GM12891 (cell line): ENCODE results near the gene AQP9.

ENCODE experiments used
- DNase-seq: peaks from one replicate; pipeline ENCODE4 v3.0.0; 2011; ENCODE audit warnings: low spot score; ENCODE audit not compliant: insufficient read length
- FAIRE-seq: peaks from 2 replicates; lab custom pipeline; 2011; peaks lifted over from hg19 to GRCh38; lab: Jason Lieb, UNC
- PAX5 ChIP-seq: IDR thresholded peaks from 2 replicates; pipeline ENCODE4 v1.6.1; 2011; ENCODE audit warnings: low read length, moderate library complexity, mild to moderate bottlenecking; ENCODE audit not compliant: insufficient read depth, severe bottlenecking
- POLR2A ChIP-seq: IDR thresholded peaks from 2 replicates; pipeline ENCODE4 v1.6.1; 2011; ENCODE audit warnings: low read depth, low read length, control low read depth
- POLR2AphosphoS5 ChIP-seq: IDR thresholded peaks from 2 replicates; pipeline ENCODE4 v1.6.1; 2011; ENCODE audit warnings: low read depth, low read length, control low read depth
- POU2F2 ChIP-seq: IDR thresholded peaks from 2 replicates; pipeline ENCODE4 v1.6.1; 2011; ENCODE audit warnings: low read depth, mild to moderate bottlenecking, control low read depth, low read length, moderate library complexity
- SPI1 ChIP-seq: IDR thresholded peaks from 2 replicates; pipeline ENCODE4 v1.6.1; 2011; ENCODE audit warnings: low read depth, low read length, control low read depth
- TAF1 ChIP-seq: IDR thresholded peaks from 2 replicates; pipeline ENCODE4 v1.6.1; 2011; ENCODE audit warnings: low read depth, low read length, control low read depth

The AQP9 gene

GRCh38 chr15:58217460-58217859 is 79.3 kb downstream of the AQP9 start:
- FAIRE-seq (no peak), DNase-seq (no peak)
- TF ChIP-seq POLR2A, result no peak

GRCh38 chr15:58221591-58222241 is 83.5 kb downstream of the AQP9 start:
- TF ChIP-seq TAF1 (no peak), POLR2AphosphoS5 (no peak), SPI1 (no peak), POU2F2 (no peak), POLR2A (no peak), PAX5 (no peak)
- DNase-seq, result no peak
- FAIRE-seq, result peak; percentile 52

DNA sequence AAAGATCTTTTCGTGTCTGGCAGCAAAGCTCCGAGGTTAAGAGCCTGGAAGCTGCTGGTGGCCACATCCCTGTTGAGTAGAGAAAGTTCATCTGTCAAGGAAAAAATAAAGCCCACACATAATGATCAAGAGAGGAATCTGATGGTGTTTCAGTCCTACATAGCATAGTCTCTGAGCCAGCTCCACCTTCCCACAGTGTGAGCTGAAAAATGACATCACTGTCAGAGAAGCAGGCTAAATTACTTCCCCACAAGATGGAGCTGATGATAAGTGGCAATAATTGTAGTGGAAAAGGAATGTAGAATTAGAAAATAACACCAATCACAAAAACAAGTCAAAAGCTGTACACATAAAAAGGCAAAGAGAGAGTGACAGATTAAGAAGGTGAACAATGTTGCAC is 84.5 kb downstream of the AQP9 start:
- no peak for FAIRE-seq
- TF ChIP-seq PAX5 (no peak), SPI1 (no peak), POU2F2 (no peak), POLR2AphosphoS5 (no peak), POLR2A (no peak), TAF1 (no peak)
- DNase-seq, result no peak

DNA sequence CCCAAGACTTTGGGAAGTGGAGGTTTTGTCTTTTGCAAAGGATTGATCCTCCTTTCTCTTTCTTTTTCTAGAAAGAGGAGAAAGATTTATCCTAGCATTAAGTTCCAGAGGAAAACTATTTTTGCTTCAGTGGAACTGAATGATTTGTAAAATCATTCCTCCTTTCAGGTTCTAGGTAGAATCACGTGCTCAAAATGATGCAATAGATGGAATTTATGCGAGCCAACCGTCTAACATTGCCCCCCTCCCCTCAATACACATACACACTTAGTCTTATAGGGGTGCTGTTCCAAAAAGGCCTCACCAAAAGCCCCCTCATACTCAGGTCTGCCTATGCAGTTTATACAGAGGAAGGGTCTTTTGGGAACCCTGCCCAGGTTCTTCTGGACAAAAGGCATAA is 85.3 kb downstream of the AQP9 start:
- FAIRE-seq, result no peak
- TF ChIP-seq PAX5 (no peak), POU2F2 (no peak), SPI1 (no peak), TAF1 (no peak), POLR2A (no peak), POLR2AphosphoS5 (no peak)
- DNase-seq, result no peak

DNA sequence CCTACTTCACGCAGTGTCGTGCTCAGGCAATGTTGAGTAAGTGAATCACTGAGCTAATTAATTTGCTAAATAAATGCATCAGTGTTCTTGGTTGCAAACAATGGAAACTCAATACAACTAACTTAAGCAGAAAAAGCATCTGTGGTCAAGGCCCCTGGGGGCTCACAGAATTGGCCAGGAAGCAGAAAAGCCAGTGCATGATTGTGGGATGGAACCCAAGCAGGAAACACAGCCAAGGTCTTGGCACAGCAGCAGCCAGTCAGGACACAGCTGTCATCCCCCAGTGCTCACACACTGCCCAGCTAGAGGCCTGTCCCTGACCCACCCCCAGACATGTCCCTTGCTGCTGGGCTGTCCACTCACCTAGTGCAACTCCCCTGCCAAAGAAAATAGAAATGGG is 85.9 kb downstream of the AQP9 start:
- no peak for DNase-seq
- TF ChIP-seq SPI1, result no peak
- no peak for TF ChIP-seq POLR2A
- TF ChIP-seq PAX5, result no peak
- no peak for FAIRE-seq

DNA sequence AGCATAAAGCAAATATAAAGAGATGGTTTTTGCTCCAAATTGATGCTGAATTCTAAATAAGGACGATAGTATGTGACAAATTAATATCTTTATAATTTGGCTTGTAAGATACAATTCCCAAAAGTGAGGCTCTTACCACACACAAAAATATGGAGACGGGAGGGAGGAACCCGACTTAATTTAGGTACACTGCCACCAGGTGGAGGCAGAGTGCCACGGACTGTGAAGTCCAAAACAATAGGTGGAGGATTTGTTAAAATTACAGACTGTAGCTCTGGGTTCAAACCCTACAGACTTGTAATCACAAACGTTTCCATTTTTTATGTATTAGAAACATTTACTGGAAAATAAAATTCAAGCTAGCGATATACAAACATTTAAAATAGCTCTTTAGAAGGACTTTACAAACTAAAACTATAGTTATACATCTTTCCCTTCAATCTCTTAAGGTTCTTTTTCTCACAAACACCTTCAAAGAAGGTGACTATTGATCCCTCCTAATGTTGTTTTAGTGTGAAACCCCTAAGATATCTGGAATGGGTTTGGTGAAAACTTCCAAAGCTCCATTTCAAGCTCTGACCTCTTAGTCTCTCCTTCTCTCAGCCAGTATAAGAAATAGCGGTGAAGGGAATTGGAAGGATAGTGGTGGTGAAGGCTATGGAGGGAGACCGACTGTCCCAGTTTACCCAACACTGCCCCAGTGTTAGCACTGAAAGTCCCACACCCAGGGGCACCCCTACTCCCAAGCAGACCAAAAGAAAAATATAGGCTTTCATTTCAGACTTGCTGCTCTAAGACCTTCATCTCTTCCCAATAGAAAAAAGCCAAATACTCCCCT is 89.7 kb downstream of the AQP9 start:
- TF ChIP-seq POU2F2 (no peak), SPI1 (no peak; the same call in 1 of the 2 replicates), PAX5 (no peak), POLR2A (no peak), TAF1 (no peak), POLR2AphosphoS5 (no peak)
- FAIRE-seq, result peak; percentile 87
- peak; percentile 35 for DNase-seq

GRCh38 chr15:58228718-58229117 is 90.5 kb downstream of the AQP9 start:
- TF ChIP-seq TAF1, result no peak
- no peak for TF ChIP-seq PAX5
- TF ChIP-seq POLR2A, result no peak
- no peak for TF ChIP-seq POU2F2
- no peak for TF ChIP-seq SPI1
- TF ChIP-seq POLR2AphosphoS5, result no peak
- FAIRE-seq (no peak), DNase-seq (no peak)

DNA sequence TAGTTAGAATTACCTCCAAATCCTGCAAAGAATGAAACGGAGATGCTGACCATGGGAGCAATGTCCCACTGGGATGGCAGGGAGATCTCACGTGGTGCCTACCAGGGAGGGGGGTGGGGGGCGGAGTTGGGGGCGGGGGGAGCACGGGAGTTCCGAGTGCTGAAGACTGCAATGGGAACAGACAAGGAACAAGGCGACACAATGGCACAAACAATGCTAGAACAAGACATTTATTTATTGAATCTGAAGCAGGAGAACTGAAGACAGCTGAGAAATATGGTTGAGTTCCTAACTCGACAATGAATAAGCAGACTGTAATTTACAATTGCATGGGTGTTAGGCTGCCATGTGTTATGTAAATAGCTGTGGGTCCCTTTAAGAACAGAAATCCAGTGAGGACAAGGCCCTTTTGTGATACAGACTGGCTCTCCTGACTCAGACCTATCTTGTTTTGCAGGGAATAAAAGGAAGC is 91.2 kb downstream of the AQP9 start:
- FAIRE-seq, result no peak
- no peak for DNase-seq
- TF ChIP-seq SPI1 (no peak), PAX5 (no peak), POLR2A (no peak), POLR2AphosphoS5 (no peak), POU2F2 (no peak), TAF1 (no peak)

DNA sequence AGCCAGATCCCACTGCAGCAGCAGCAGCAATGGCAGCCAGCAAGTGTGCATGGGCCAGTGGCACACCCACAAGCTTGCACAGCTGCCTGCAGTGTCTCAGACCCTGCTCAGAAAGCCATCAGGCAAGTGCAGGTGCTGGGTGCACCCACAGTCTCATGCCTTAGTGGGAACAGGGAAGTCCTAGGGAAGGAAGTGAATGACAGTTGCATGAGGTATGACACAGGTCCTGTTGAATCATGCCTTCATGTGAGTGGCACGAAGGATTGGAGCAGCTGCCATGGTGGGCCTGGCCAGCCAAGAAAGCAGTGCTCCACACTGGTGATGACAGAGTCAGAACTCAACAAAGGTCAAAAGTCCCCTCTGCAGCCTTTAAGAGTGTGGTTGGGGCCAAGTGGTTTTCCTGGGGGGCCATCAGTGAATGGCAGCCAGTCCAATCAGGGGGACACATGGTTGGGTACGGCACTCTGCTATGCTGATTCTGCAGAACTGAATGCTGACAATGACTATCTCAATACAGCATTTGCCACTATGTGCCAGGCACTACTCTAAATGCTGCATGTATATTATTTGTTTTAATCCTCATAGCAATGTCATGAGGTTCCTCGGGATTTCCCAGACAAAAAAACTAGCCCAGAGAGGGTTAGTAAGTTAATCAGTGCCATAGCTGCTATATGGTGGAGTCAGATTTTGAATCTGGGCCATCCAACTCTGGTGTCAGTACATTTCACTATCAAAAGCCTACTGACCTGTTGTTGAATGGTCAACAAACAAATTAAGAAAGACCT is 94.3 kb downstream of the AQP9 start:
- TF ChIP-seq POLR2A (no peak), PAX5 (no peak), POU2F2 (no peak), TAF1 (no peak), POLR2AphosphoS5 (no peak), SPI1 (no peak)
- DNase-seq (no peak), FAIRE-seq (no peak)

- DNase-seq (no peak), FAIRE-seq (no peak)
- no peak for TF ChIP-seq SPI1
- no peak for TF ChIP-seq PAX5
- no peak for TF ChIP-seq POU2F2
- TF ChIP-seq TAF1, result no peak
- no peak for TF ChIP-seq POLR2AphosphoS5
- TF ChIP-seq POLR2A, result no peak
These were observed 95.2 kb downstream of the AQP9 start for GRCh38 chr15:58233341-58233740.
